NCI-H1105 (cell line): ENCODE results near the gene PAQR5.
A peak's percentile ranks its signal among the peaks of the same experiment; 100 is the strongest.
"Not testable (repeated sequence)": the region's sequence is repeated elsewhere in the genome, so short reads cannot be mapped to it uniquely, and the experiment has no call there.

Experiments
- DNase-seq: peaks from one replicate; lab custom pipeline; 2025; lab: John Stamatoyannopoulos, UW

Gene PAQR5

GRCh38 chr15:69424001-69424400 lies 125.3 kb downstream of the PAQR5 start:
- no peak for DNase-seq

DNA sequence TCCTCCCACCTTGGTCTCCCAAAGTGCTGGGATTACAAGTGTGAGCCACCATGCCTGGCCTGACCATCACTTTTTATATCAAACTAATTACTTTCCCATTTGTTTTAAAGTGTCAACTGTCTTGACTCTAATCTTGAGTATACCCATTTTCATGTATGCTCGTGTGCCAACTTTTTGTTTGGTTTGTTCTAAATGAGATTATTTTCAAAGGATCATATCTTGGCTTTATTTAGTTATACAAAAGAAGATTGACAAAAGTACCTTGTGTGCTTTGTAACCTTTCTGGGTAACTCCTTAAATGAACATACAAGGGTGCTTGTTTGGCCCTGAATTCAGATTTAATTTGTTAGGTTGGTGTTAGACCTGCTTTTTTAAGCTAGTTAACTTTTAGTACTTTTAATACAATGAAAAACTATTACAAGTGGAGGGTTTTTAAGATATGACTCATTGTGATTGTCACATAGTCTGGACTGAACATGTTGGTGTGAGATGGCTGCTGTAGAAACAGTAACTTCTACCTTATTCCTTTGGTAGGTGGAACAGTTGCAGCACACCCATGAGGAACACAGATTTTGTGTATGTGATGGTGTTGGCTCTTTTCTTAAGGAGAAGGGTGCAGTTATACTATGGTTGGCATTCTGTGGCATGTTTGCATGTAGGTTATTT lies 126.2 kb downstream of the PAQR5 start:
- DNase-seq = no peak

DNA sequence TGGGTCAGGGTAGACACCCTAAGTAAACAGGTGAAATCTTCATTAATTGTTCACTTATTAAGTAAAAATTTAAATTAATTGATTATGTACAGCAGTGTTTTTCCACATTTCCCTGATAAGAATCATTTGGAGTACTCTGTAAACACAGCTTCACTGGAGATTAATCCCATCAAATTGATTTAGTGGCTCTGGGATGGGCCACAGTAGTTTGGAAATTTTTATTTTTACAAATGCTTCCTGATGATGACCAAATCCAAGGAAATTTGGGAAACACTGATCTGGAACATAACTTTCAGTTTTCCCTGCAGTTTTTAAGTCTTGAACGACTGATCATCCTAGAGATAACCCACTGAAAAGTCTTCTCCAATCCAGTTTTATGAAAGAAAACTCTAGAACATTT lies 135.1 kb downstream of the PAQR5 start:
- DNase-seq = no peak

- no peak for DNase-seq
These were observed 135.5 kb downstream of the PAQR5 start for GRCh38 chr15:69434238-69434637.

- no peak for DNase-seq
These were observed 136.0 kb downstream of the PAQR5 start for GRCh38 chr15:69434679-69435078.

GRCh38 chr15:69435985-69436384 lies 137.3 kb downstream of the PAQR5 start:
- DNase-seq = no peak

GRCh38 chr15:69436951-69437350 lies 138.2 kb downstream of the PAQR5 start:
- DNase-seq = no peak

DNA sequence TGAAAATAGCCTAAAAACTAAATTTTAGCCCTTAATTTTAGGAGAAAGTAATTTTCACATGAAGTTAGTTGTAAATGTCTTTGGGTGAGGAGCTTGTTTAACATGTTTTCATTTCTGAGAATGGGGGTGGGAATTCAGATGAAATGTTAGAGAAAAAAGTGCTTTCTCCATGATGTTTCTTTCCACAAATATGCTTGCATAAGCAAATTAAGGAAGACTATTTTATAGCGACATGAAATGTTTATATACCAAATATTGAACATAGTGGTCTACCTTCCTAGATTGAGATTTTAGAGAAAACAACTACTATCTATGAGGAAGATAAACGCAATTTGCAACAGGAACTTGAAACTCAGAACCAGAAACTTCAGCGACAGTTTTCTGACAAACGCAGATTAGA lies 140.9 kb downstream of the PAQR5 start:
- DNase-seq = no peak

DNA sequence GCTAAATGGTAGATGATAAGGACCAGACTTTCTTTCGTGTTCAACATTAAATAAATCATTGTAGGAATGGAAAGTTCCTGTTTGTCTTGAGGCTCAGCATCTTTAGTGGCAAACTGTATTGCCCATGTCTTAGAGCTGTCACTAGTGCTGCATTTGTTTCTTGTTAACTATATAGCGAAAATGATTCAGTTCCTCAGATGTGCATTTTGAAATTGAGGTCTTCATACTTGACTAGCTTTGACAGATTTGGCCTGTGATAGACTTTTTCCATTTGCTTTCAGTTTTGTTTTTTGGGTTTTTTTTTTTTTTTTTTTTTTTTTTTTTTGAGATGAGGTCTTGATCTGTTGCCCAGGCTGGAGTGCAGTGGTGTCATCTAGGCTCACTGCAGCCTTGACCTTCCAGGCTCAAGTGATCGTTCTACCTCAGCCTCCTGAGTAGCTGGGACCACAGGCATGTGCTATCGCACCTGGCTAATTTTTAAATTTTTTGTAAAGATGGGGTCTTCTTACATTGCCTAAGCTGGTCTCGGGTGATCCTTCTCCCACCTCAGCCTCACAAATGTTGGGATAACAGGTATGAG lies 144.4 kb downstream of the PAQR5 start:
- DNase-seq = no peak

GRCh38 chr15:69444686-69445085 lies 146.0 kb downstream of the PAQR5 start:
- no peak for DNase-seq

- no peak for DNase-seq
These were observed 148.2 kb downstream of the PAQR5 start for GRCh38 chr15:69446953-69447352.

- DNase-seq = not testable (repeated sequence)
These were observed 151.5 kb downstream of the PAQR5 start for GRCh38 chr15:69450221-69450620.

GRCh38 chr15:69450968-69451695 lies 152.4 kb downstream of the PAQR5 start:
- DNase-seq = no peak

DNA sequence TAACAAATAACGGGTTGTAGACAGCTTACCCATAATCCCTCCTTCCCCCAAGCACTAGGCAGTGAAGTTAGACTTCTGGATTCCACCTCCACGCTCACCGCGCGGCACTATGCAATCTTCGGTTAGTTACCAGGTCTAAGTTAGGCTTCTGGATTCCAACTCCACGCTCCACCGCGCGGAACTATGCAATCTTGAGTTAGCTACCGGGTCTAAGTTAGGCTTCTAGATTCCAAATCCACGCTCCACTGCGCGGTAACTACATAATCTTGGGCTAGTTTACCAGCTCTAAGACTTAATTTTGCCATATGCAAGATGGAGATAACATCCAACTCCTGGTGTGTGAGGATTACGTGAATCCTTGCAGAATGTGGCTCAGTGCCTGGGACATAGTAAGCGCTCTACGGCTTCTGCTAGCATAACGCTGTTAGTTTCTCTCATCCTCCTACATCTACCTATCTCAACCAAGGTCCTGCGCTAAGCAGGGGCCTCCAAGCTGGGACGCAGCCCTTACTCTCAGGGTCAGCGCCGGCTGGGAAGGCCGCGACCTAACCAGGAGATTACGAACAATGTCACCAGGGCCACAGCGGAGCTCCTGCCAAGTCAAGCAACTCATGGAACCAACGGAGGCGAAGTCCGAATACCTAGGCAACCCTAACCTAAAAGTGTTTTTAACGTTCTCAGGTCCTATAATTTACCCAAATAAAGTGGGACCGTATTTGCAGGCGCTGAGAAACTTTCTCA lies 153.4 kb downstream of the PAQR5 start:
- DNase-seq = no peak

GRCh38 chr15:69452692-69453521 lies 154.2 kb downstream of the PAQR5 start, which contains the start of gene RPLP1:
RPLP1 (plus strand) TSS chr15:69452818; CDS start chr15:69452949, 131 bp downstream.
- peak; percentile 97 for DNase-seq

DNA sequence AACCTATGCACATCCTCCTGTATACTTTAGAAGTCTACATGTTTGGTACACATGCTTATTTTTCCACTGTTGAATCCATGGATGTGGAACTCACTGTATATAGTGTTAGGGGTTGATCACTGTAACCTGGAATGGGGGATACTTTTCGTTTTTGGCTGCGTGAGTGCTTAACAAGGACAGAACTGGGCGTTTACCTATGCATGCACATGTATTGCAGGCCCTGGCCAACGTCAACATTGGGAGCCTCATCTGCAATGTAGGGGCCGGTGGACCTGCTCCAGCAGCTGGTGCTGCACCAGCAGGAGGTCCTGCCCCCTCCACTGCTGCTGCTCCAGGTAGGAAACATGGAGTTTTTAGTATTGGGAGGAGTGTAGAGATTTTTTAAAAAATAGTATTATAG lies 156.2 kb downstream of the PAQR5 start:
- DNase-seq = no peak

- no peak for DNase-seq
These were observed 157.8 kb downstream of the PAQR5 start for GRCh38 chr15:69456208-69457166.
